Osteocyte (in vitro differentiated cells): ENCODE measurements around the gene MAEL. TPM values are rescaled to one million over a fixed set of nuclear protein-coding genes. Genes with fewer than 3 reads are reported as not detected.

Experiments used
- DNase-seq: peaks from one replicate; pipeline ENCODE4 v3.0.0; 2021; ENCODE audit warnings: mixed read lengths; ENCODE audit not compliant: unreplicated experiment; ENCODE audit errors: extremely low spot score
- H3K27ac Mint-ChIP-seq: one replicate; pipeline ENCODE4 v1.8.0; 2021; ENCODE audit warnings: mild to moderate bottlenecking, mixed read lengths; ENCODE audit not compliant: unreplicated experiment
- H3K27me3 Mint-ChIP-seq: one replicate; pipeline ENCODE4 v1.8.0; 2021; ENCODE audit warnings: mixed read lengths; ENCODE audit not compliant: unreplicated experiment
- H3K36me3 Mint-ChIP-seq: one replicate; pipeline ENCODE4 v1.8.0; 2021; ENCODE audit warnings: mixed read lengths; ENCODE audit not compliant: unreplicated experiment
- H3K4me1 Mint-ChIP-seq: one replicate; pipeline ENCODE4 v1.8.0; 2021; ENCODE audit warnings: mixed read lengths; ENCODE audit not compliant: unreplicated experiment
- H3K4me3 Mint-ChIP-seq: one replicate; pipeline ENCODE4 v1.8.0; 2021; ENCODE audit warnings: mild to moderate bottlenecking, moderate library complexity, mixed read lengths; ENCODE audit not compliant: unreplicated experiment
- H3K9me3 Mint-ChIP-seq: one replicate; pipeline ENCODE4 v1.8.0; 2021; ENCODE audit warnings: mixed read lengths; ENCODE audit not compliant: unreplicated experiment
- CTCF ChIP-seq: fragments of 200-600 bp; sonication (generic); IDR thresholded peaks from 2 replicates; pipeline ENCODE4 v1.5.0; 2021; ENCODE audit warnings: antibody characterized with exemption, mild to moderate bottlenecking, moderate library complexity
- total RNA-seq: library from RNA; stranded (reverse); gene quantifications from 2 replicates; pipeline ENCODE4 v1.2.1, GENCODE V29; 2021

The MAEL gene
- total RNA-seq, 1 donor from 2014 or later: not detected

GRCh38 chr1:166948856-166949350 lies 40.2 kb upstream of the MAEL start:
- Mint-ChIP-seq H3K27ac (no peak overlapping the region), H3K9me3 (no peaks in the 10 kb centered on the region), H3K4me3 (no peak overlapping the region), H3K36me3 (no peaks in the 10 kb centered on the region), H3K27me3 (peaks cover 74% of the 10 kb centered on the region), H3K4me1 (peaks cover 11% of the 10 kb centered on the region)
- no peak for TF ChIP-seq CTCF
- no peak for DNase-seq

- Mint-ChIP-seq H3K4me1 (peaks cover 11% of the 10 kb centered on the region), H3K27me3 (peaks cover 79% of the 10 kb centered on the region), H3K4me3 (no peak overlapping the region), H3K9me3 (no peaks in the 10 kb centered on the region), H3K36me3 (no peaks in the 10 kb centered on the region), H3K27ac (no peak overlapping the region)
- TF ChIP-seq CTCF: no peak
- no peak for DNase-seq
These were observed 38.9 kb upstream of the MAEL start for GRCh38 chr1:166950156-166950555.

GRCh38 chr1:166951050-166951449 lies 38.0 kb upstream of the MAEL start:
- no peak for TF ChIP-seq CTCF
- DNase-seq: no peak
- peaks cover 11% of the 10 kb centered on the region for H3K4me1 Mint-ChIP-seq
- H3K27ac Mint-ChIP-seq: no peak overlapping the region
- peaks cover 71% of the 10 kb centered on the region for H3K27me3 Mint-ChIP-seq
- no peak overlapping the region for H3K4me3 Mint-ChIP-seq
- H3K36me3 Mint-ChIP-seq: no peaks in the 10 kb centered on the region
- no peaks in the 10 kb centered on the region for H3K9me3 Mint-ChIP-seq

- H3K27me3 Mint-ChIP-seq: peaks cover 71% of the 10 kb centered on the region
- H3K4me3 Mint-ChIP-seq: no peak overlapping the region
- H3K9me3 Mint-ChIP-seq: no peaks in the 10 kb centered on the region
- H3K27ac Mint-ChIP-seq: no peak overlapping the region
- peaks cover 11% of the 10 kb centered on the region for H3K4me1 Mint-ChIP-seq
- no peak for DNase-seq
- no peaks in the 10 kb centered on the region for H3K36me3 Mint-ChIP-seq
- TF ChIP-seq CTCF: no peak
These were observed 36.9 kb upstream of the MAEL start for GRCh38 chr1:166952002-166952746.

- Mint-ChIP-seq H3K27ac (no peak overlapping the region), H3K27me3 (peaks cover 72% of the 10 kb centered on the region)
- no peak for DNase-seq
These were observed 35.6 kb upstream of the MAEL start for GRCh38 chr1:166953491-166953890.

More at GRCh38 chr1:166953491-166953890, 35.6 kb upstream of the MAEL start:
- TF ChIP-seq CTCF: no peak
- Mint-ChIP-seq H3K36me3 (no peaks in the 10 kb centered on the region), H3K4me1 (peaks cover 9% of the 10 kb centered on the region), H3K9me3 (no peaks in the 10 kb centered on the region), H3K4me3 (no peak overlapping the region)
